Mammary epithelial cell (primary cell): ENCODE measurements around the gene MN1.

Source experiments
- EZH2 ChIP-seq: IDR thresholded peaks from 2 replicates; pipeline ENCODE4 v1.6.1; 2012; ENCODE audit warnings: low read length, inconsistent platforms, borderline replicate concordance
- TF ChIP-seq, protein P1 (sequence below), 2 donors: IDR thresholded peaks in 1 of 2; conservative IDR thresholded peaks in 1 of 2; 2 replicates each; pipeline ENCODE4 v1.5.1; 2011 to 2012; ENCODE audit warnings: inconsistent platforms in 2 of 2, low read length in 2 of 2, mild to moderate bottlenecking in 2 of 2, control low read depth in 1 of 2, low read depth in 1 of 2; ENCODE audit not compliant: insufficient read depth in 1 of 2; ENCODE audit errors: extremely low read depth in 1 of 2

- TF ChIP-seq, protein P1, sequence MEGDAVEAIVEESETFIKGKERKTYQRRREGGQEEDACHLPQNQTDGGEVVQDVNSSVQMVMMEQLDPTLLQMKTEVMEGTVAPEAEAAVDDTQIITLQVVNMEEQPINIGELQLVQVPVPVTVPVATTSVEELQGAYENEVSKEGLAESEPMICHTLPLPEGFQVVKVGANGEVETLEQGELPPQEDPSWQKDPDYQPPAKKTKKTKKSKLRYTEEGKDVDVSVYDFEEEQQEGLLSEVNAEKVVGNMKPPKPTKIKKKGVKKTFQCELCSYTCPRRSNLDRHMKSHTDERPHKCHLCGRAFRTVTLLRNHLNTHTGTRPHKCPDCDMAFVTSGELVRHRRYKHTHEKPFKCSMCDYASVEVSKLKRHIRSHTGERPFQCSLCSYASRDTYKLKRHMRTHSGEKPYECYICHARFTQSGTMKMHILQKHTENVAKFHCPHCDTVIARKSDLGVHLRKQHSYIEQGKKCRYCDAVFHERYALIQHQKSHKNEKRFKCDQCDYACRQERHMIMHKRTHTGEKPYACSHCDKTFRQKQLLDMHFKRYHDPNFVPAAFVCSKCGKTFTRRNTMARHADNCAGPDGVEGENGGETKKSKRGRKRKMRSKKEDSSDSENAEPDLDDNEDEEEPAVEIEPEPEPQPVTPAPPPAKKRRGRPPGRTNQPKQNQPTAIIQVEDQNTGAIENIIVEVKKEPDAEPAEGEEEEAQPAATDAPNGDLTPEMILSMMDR (conservative IDR thresholded peaks at IDR 0.05 in 1 of 2, IDR thresholded peaks at IDR 0.05 in 1 of 2; ENCODE audit: extremely low read depth in 1 of 2, insufficient read depth in 1 of 2, low read depth in 1 of 2, low read length in 2 of 2): no peak
- no peak for TF ChIP-seq EZH2
Measured at GRCh38 chr22:27834364-27835185, 33.0 kb upstream of the MN1 start.
